H1 (cell line): ENCODE measurements around the gene NPNT. TPM values are rescaled to one million over a fixed set of nuclear protein-coding genes. Genes with fewer than 3 reads are reported as not detected.

Experiments used
- CTCF ChIA-PET: fragments of 300-600 bp; sonication (Branson Sonifier 250); formaldehyde crosslinking; loops from one replicate; lab custom pipeline; 2021; ENCODE audit not compliant: partially characterized antibody; lab: Charles Lee
- POLR2A ChIA-PET: fragments of 300-600 bp; sonication (Branson Sonifier 250); formaldehyde crosslinking; loops from one replicate; lab custom pipeline; 2021; ENCODE audit warnings: inconsistent platforms; ENCODE audit not compliant: partially characterized antibody; lab: Charles Lee
- DNase-seq, 2 experiments: peaks; one replicate each; pipeline versions ENCODE4 v3.0.0 to v3.0.0-alpha.2; 2010 to 2022; ENCODE audit warnings: low spot score in 2 of 2, low read depth in 1 of 2, mixed read lengths in 1 of 2
- FAIRE-seq: peaks from 2 replicates; lab custom pipeline; 2011; peaks lifted over from hg19 to GRCh38; lab: Jason Lieb, UNC
- H2AFZ ChIP-seq: 2 replicates; pipeline ENCODE4 v1.8.1; 2012; ENCODE audit warnings: low read length, inconsistent platforms
- H2AK5ac ChIP-seq: 2 replicates; pipeline ENCODE4 v1.6.1; 2013; ENCODE audit warnings: low read depth, low read length
- H2BK120ac ChIP-seq: replicated peaks from 2 replicates; pipeline ENCODE3; 2013; ENCODE audit warnings: low read depth, low read length, inconsistent platforms
- H2BK12ac ChIP-seq: 2 replicates; pipeline ENCODE4 v1.6.1; 2013; ENCODE audit warnings: low read depth, low read length
- H2BK15ac ChIP-seq: 2 replicates; pipeline ENCODE4 v1.6.1; 2013; ENCODE audit warnings: low read length
- H2BK20ac ChIP-seq: 2 replicates; pipeline ENCODE4 v1.6.1; 2013; ENCODE audit warnings: low read length
- H2BK5ac ChIP-seq: 2 replicates; pipeline ENCODE4 v1.6.1; 2013; ENCODE audit warnings: low read depth, low read length
- H3K14ac ChIP-seq: 2 replicates; pipeline ENCODE4 v1.6.1; 2013; ENCODE audit warnings: inconsistent platforms; ENCODE audit not compliant: insufficient read length
- H3K18ac ChIP-seq: 2 replicates; pipeline ENCODE4 v1.6.1; 2013; ENCODE audit warnings: low read length; ENCODE audit errors: extremely low read depth
- H3K23ac ChIP-seq: 2 replicates; pipeline ENCODE4 v1.6.1; 2013; ENCODE audit warnings: inconsistent platforms; ENCODE audit not compliant: insufficient read length
- H3K23me2 ChIP-seq: 2 replicates; pipeline ENCODE4 v1.6.1; 2013; ENCODE audit warnings: low read depth, low read length
- H3K27ac ChIP-seq: 2 replicates; pipeline ENCODE4 v1.6.1; 2011; ENCODE audit warnings: low read depth, low read length, inconsistent platforms
- H3K27me3 ChIP-seq, 4 experiments: replicated peaks in 1 of 4; 1 replicate in 1 of 4; 2 replicates in 3 of 4; pipeline versions ENCODE4 v1.6.1 to v1.8.1; 2011 to 2013; ENCODE audit warnings: low read length in 3 of 4, mild to moderate bottlenecking in 3 of 4, inconsistent platforms in 2 of 4, mixed read lengths in 2 of 4, moderate library complexity in 1 of 4; ENCODE audit not compliant: control insufficient read depth in 3 of 4, insufficient read depth in 3 of 4; ENCODE audit errors: extremely low read depth in 1 of 4
- H3K36me3 ChIP-seq, 4 experiments: 2 replicates each; pipeline versions ENCODE4 v1.6.1 to v1.8.1; 2011 to 2013; ENCODE audit warnings: mild to moderate bottlenecking in 4 of 4, low read length in 3 of 4, moderate library complexity in 2 of 4, control low read depth in 1 of 4, inconsistent platforms in 1 of 4; ENCODE audit not compliant: insufficient read depth in 4 of 4, control insufficient read depth in 2 of 4
- H3K4ac ChIP-seq: replicated peaks from 2 replicates; pipeline ENCODE3; 2013; ENCODE audit warnings: low read length, low read depth, mixed read lengths, inconsistent platforms; ENCODE audit not compliant: insufficient read length
- H3K4me1 ChIP-seq, 4 experiments: replicated peaks in 1 of 4; 1 replicate in 1 of 4; 2 replicates in 3 of 4; pipeline versions ENCODE4 v1.6.1 to v1.8.1; 2011 to 2013; ENCODE audit warnings: low read length in 3 of 4, inconsistent platforms in 2 of 4, mixed read lengths in 1 of 4; ENCODE audit not compliant: insufficient read depth in 4 of 4, control insufficient read depth in 3 of 4
- H3K4me2 ChIP-seq, 2 experiments: 2 replicates each; pipeline versions ENCODE4 v1.6.1 to v1.8.1; 2011 to 2013; ENCODE audit warnings: low read depth in 2 of 2, low read length in 2 of 2, control low read depth in 1 of 2, inconsistent platforms in 1 of 2, mild to moderate bottlenecking in 1 of 2; ENCODE audit not compliant: insufficient read depth in 1 of 2
- H3K4me3 ChIP-seq, 4 experiments: fragments of 200-600, 300-600 bp in 1 of 4; sonication (generic), shearing (Covaris generic), sonication (Bioruptor Twin) in 1 of 4; 2 replicates each; pipeline versions ENCODE4 v1.5.1 to v1.8.1; 2011 to 2016; ENCODE audit warnings: low read length in 4 of 4, low read depth in 3 of 4, control low read depth in 2 of 4, inconsistent platforms in 2 of 4, mild to moderate bottlenecking in 2 of 4, mixed read lengths in 1 of 4, moderate library complexity in 1 of 4; ENCODE audit not compliant: insufficient read depth in 2 of 4; ENCODE audit errors: extremely low read depth in 1 of 4
- H3K56ac ChIP-seq: replicated peaks from 2 replicates; pipeline ENCODE3; 2013; ENCODE audit warnings: low read depth, mild to moderate bottlenecking, mixed read lengths, low read length, inconsistent platforms; ENCODE audit not compliant: insufficient read length
- H3K79me1 ChIP-seq: 2 replicates; pipeline ENCODE4 v1.6.1; 2013; ENCODE audit warnings: low read depth, low read length, control low read depth
- H3K79me2 ChIP-seq, 2 experiments: 2 replicates each; pipeline versions ENCODE4 v1.6.1 to v1.8.1; 2012 to 2013; ENCODE audit warnings: low read length in 2 of 2, mild to moderate bottlenecking in 2 of 2, inconsistent platforms in 1 of 2; ENCODE audit not compliant: insufficient read depth in 2 of 2, control insufficient read depth in 1 of 2
- H3K9ac ChIP-seq, 4 experiments: replicated peaks in 1 of 4; 1 replicate in 1 of 4; 2 replicates in 3 of 4; pipeline versions ENCODE4 v1.6.1 to v1.8.1; 2011 to 2013; ENCODE audit warnings: low read depth in 3 of 4, low read length in 3 of 4, control low read depth in 2 of 4, mild to moderate bottlenecking in 2 of 4, moderate library complexity in 2 of 4, inconsistent platforms in 1 of 4; ENCODE audit errors: extremely low read depth in 1 of 4
- H3K9me3 ChIP-seq, 2 experiments: 2 replicates each; pipeline versions ENCODE4 v1.6.1 to v1.8.1; 2012 to 2013; ENCODE audit warnings: mild to moderate bottlenecking in 2 of 2, moderate library complexity in 2 of 2, control low read depth in 1 of 2, inconsistent platforms in 1 of 2, low read depth in 1 of 2, low read length in 1 of 2, mixed read lengths in 1 of 2; ENCODE audit not compliant: insufficient read depth in 2 of 2
- H4K20me1 ChIP-seq, 2 experiments: replicated peaks in 1 of 2; 2 replicates each; pipeline versions ENCODE3 to v1.8.1; 2011 to 2013; ENCODE audit warnings: inconsistent platforms in 2 of 2, low read length in 2 of 2, mild to moderate bottlenecking in 1 of 2; ENCODE audit not compliant: insufficient read depth in 2 of 2, control insufficient read depth in 1 of 2
- H4K5ac ChIP-seq: 2 replicates; pipeline ENCODE4 v1.6.1; 2013; ENCODE audit warnings: low read length, low read depth, mixed read lengths, inconsistent platforms; ENCODE audit not compliant: insufficient read length
- H4K8ac ChIP-seq: 2 replicates; pipeline ENCODE4 v1.8.0; 2013; ENCODE audit warnings: mild to moderate bottlenecking, moderate library complexity, low read length, inconsistent platforms; ENCODE audit not compliant: insufficient read depth; ENCODE audit errors: extremely low read depth
- H4K91ac ChIP-seq: replicated peaks from 2 replicates; pipeline ENCODE3; 2013; ENCODE audit warnings: low read length, mixed read lengths, inconsistent platforms; ENCODE audit not compliant: insufficient read length
- CREB1 ChIP-seq: IDR thresholded peaks from 2 replicates; pipeline ENCODE4 v1.6.1; 2012; ENCODE audit warnings: inconsistent platforms
- KDM1A ChIP-seq: fragments of 200-600, 300-600 bp; sonication (generic); IDR thresholded peaks from 2 replicates; pipeline ENCODE4 v1.7.1; 2016; ENCODE audit warnings: mild to moderate bottlenecking, low read length, borderline replicate concordance
- KDM4A ChIP-seq: IDR thresholded peaks from one replicate; pipeline ENCODE4 v1.7.1; 2012; ENCODE audit warnings: low read depth, mild to moderate bottlenecking, moderate library complexity, low read length, inconsistent platforms; ENCODE audit not compliant: severe bottlenecking
- WGBS, 2 experiments: shearing (Covaris generic) in 1 of 2; methylation state at CpG; one replicate each; pipeline versions ENCODE4 v1.1.6 to v1.1.7; 2013 to 2015; ENCODE audit warnings: low lambda C conversion rate in 2 of 2, mixed read lengths in 2 of 2, inconsistent platforms in 1 of 2, low coverage in 1 of 2, missing lambda C conversion rate in 1 of 2; ENCODE audit not compliant: insufficient replicate concordance in 2 of 2, insufficient coverage in 1 of 2, insufficient read length in 1 of 2; ENCODE audit errors: extremely low coverage in 1 of 2, missing lambda C conversion rate in 1 of 2; 5-methylcytosine and 5-hydroxymethylcytosine counted together
- polyA plus RNA-seq, 7 experiments: library from polyadenylated mRNA; depleted of rRNA in 3 of 7; stranded (reverse) in 5 of 7; unstranded in 2 of 7; fragments of >200 nt in 5 of 7; fragments of 200-250 nt in 2 of 7; gene quantifications; 1 replicate in 5 of 7; 2 replicates in 1 of 7; 4 replicates in 1 of 7; pipeline versions ENCODE4 v1.2.1 to v1.2.3, GENCODE V29; 2011 to 2013; ENCODE audit warnings: missing spikeins in 2 of 7, mixed read lengths in 2 of 7
- total RNA-seq: library from RNA; stranded (reverse); fragmentation: NEBNext Ultra II Directional; extraction: Animal tissue kit (Norgen Biotek cat#: 25700); gene quantifications from 2 replicates; pipeline ENCODE4 v1.2.1, GENCODE V29; 2021
- TF ChIP-seq, protein P1 (sequence below): IDR thresholded peaks from 2 replicates; pipeline ENCODE4 v1.6.1; 2011; ENCODE audit warnings: low read length, improper control_type of control experiment

Gene NPNT
- total and polyA plus RNA-seq, 2 of the 8 experiments (the other 6 are each of a cell fraction or from before 2014, with no cell fraction given), result 0.24 to 0.97 TPM

DNA sequence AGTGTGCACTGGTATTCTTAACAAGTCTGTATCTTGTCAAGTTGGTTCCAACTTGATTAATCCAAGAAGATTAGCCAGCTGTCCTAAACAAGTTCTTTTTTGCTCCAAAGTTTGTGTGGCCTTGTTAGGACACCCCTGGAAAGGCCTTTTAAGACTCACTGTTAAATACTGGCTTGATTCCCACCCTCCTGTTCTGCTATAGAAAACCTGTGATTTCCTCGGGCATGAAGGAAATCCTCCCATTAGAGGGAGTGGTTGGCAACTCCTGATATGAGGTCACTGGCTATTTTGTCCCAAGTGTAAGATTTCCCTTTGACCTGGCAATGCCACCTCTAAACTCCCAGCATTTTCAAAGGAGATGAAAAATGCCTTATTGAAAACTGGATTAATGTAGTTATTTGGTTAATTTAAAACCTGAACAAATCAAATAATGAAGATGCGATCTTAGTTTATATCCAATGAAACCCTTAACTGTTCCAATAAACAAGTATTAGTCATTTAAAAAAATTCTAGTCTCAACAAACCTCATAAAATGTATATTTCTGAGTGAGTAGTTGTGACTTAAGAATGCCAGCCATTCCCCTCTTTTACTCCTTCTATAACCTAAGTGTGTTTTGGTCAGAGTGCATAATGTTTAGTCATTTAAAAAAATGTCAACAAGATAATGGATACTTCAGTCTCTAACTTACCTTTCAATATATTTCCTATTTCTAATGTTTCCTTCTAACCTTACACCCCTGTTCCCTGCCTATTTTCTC is 94.4 kb downstream of the NPNT start:
- H3K4me3 ChIP-seq, result no peak overlapping the region
- no peak for DNase-seq
- H3K18ac ChIP-seq, result no peak overlapping the region
- H4K91ac ChIP-seq, result no peak overlapping the region
- H2BK120ac ChIP-seq, result no peak overlapping the region
- H3K4me2 ChIP-seq, result no peak overlapping the region
- no peak overlapping the region for H3K23ac ChIP-seq
- WGBS, 2 experiments, result 90% methylated on average over 2 of the region's 2 CpGs; no CpG with 5 or more reads in 1 of the 2 experiments
- peaks cover 0 to 2% (median 0%) of the 10 kb centered on the region in 4 experiments; a peak in 1 of 7 replicates for H3K4me1 ChIP-seq
- H3K56ac ChIP-seq, result no peak overlapping the region
- no peak overlapping the region for H2BK12ac ChIP-seq
- H3K79me2 ChIP-seq, result no peaks in the 10 kb centered on the region
- H4K20me1 ChIP-seq, result no peaks in the 10 kb centered on the region
- H3K27me3 ChIP-seq, result no peaks in the 10 kb centered on the region
- H4K5ac ChIP-seq, result no peak overlapping the region
- H3K27ac ChIP-seq, result no peak overlapping the region
- H3K4ac ChIP-seq, result no peak overlapping the region
- peaks cover 2% of the 10 kb centered on the region in 2 experiments; a peak in 2 of 4 replicates for H3K9me3 ChIP-seq
- no peak overlapping the region for H2AFZ ChIP-seq
- H3K79me1 ChIP-seq, result no peaks in the 10 kb centered on the region
- TF ChIP-seq KDM1A (no peak), CREB1 (no peak), KDM4A (no peak)
- TF ChIP-seq, protein P1, sequence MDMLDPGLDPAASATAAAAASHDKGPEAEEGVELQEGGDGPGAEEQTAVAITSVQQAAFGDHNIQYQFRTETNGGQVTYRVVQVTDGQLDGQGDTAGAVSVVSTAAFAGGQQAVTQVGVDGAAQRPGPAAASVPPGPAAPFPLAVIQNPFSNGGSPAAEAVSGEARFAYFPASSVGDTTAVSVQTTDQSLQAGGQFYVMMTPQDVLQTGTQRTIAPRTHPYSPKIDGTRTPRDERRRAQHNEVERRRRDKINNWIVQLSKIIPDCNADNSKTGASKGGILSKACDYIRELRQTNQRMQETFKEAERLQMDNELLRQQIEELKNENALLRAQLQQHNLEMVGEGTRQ, result no peak
- H3K23me2 ChIP-seq, result no peaks in the 10 kb centered on the region
- H2BK20ac ChIP-seq, result no peak overlapping the region
- POLR2A ChIA-PET, result no interaction called here
- no peak overlapping the region for H3K14ac ChIP-seq
- FAIRE-seq, result no peak
- H3K36me3 ChIP-seq, result no peaks in the 10 kb centered on the region
- H2AK5ac ChIP-seq, result no peak overlapping the region
- H3K9ac ChIP-seq, result no peak overlapping the region
- no peak overlapping the region for H2BK15ac ChIP-seq
- CTCF ChIA-PET, result interaction anchor here (1.0 kb wide), 1 partner anchor 45 kb away, joined by 3 read pairs; no protein-coding TSS in a partner anchor
- H2BK5ac ChIP-seq, result no peak overlapping the region
- H4K8ac ChIP-seq, result no peak overlapping the region
